ENCODE data around the gene SIK2.

Gene SIK2

GRCh38 chr11:111623527-111624030 is 21.3 kb downstream of the SIK2 start:
- TF ChIP-seq EZH2 (IDR thresholded peaks at IDR 0.05; ENCODE audit: borderline replicate concordance, low read depth, low read length, severe bottlenecking), result no peak
- no peak for TF ChIP-seq CTCF (IDR thresholded peaks at IDR 0.05; ENCODE audit: borderline replicate concordance, extremely low read depth, low read length, poor library complexity, severe bottlenecking)
- H3K36me3 ChIP-seq (ENCODE audit: insufficient read depth, low read length), result peaks cover 52% of the 10 kb centered on the region; the same call in 1 of the 2 replicates
- no peaks in the 10 kb centered on the region for H4K20me1 ChIP-seq (ENCODE audit: insufficient read depth, low read length)
- ATAC-seq (ENCODE audit: insufficient read depth, low read depth), result no peak
- no peaks in the 10 kb centered on the region for H3K79me2 ChIP-seq (ENCODE audit: insufficient read depth, low read length)
- no peak overlapping the region for H3K27ac ChIP-seq (ENCODE audit: low read length)
- H3K4me3 ChIP-seq (ENCODE audit: low read depth in 1 of 2, low read length in 2 of 2), result no peak overlapping the region
- H3K9me3 ChIP-seq (ENCODE audit: insufficient read depth, low read length, severe bottlenecking), result no peaks in the 10 kb centered on the region
- H3K4me1 ChIP-seq (ENCODE audit: insufficient read depth, low read length), result no peaks in the 10 kb centered on the region
- no peak overlapping the region for H2AFZ ChIP-seq (ENCODE audit: low read depth, low read length)
- no peak overlapping the region for H3K9ac ChIP-seq (ENCODE audit: low read depth, low read length)
- no peak overlapping the region for H3K4me2 ChIP-seq (ENCODE audit: insufficient read depth, low read length)
- no peak for DNase-seq
- no peaks in the 10 kb centered on the region for H3K27me3 ChIP-seq (ENCODE audit: insufficient read depth, low read length, poor library complexity)

GRCh38 chr11:111624608-111625007 is 22.4 kb downstream of the SIK2 start:
- Histone ChIP-seq H4K20me1 (ENCODE audit: insufficient read depth, low read length) (no peaks in the 10 kb centered on the region), H3K4me1 (ENCODE audit: insufficient read depth, low read length) (no peaks in the 10 kb centered on the region), H3K79me2 (ENCODE audit: insufficient read depth, low read length) (no peaks in the 10 kb centered on the region), H3K4me2 (ENCODE audit: insufficient read depth, low read length) (no peak overlapping the region), H2AFZ (ENCODE audit: low read depth, low read length) (no peak overlapping the region), H3K4me3 (ENCODE audit: low read depth in 1 of 2, low read length in 2 of 2) (no peak overlapping the region), H3K27me3 (ENCODE audit: insufficient read depth, low read length, poor library complexity) (no peaks in the 10 kb centered on the region), H3K27ac (ENCODE audit: low read length) (no peak overlapping the region), H3K9me3 (ENCODE audit: insufficient read depth, low read length, severe bottlenecking) (no peaks in the 10 kb centered on the region), H3K9ac (ENCODE audit: low read depth, low read length) (no peak overlapping the region), H3K36me3 (ENCODE audit: insufficient read depth, low read length) (peaks cover 52% of the 10 kb centered on the region; the same call in 1 of the 2 replicates)
- no peak for DNase-seq
- no peak for TF ChIP-seq EZH2 (IDR thresholded peaks at IDR 0.05; ENCODE audit: borderline replicate concordance, low read depth, low read length, severe bottlenecking)
- no peak for ATAC-seq (ENCODE audit: insufficient read depth, low read depth)

- Histone ChIP-seq H3K79me2 (ENCODE audit: insufficient read depth, low read length) (no peaks in the 10 kb centered on the region), H3K9ac (ENCODE audit: low read depth, low read length) (no peak overlapping the region), H3K27ac (ENCODE audit: low read length) (no peak overlapping the region), H3K36me3 (ENCODE audit: insufficient read depth, low read length) (peaks cover 29% of the 10 kb centered on the region; the same call in 1 of the 2 replicates), H3K27me3 (ENCODE audit: insufficient read depth, low read length, poor library complexity) (no peaks in the 10 kb centered on the region), H2AFZ (ENCODE audit: low read depth, low read length) (no peak overlapping the region), H3K9me3 (ENCODE audit: insufficient read depth, low read length, severe bottlenecking) (no peaks in the 10 kb centered on the region), H3K4me3 (ENCODE audit: low read depth in 1 of 2, low read length in 2 of 2) (no peak overlapping the region), H3K4me2 (ENCODE audit: insufficient read depth, low read length) (no peak overlapping the region), H3K4me1 (ENCODE audit: insufficient read depth, low read length) (no peaks in the 10 kb centered on the region), H4K20me1 (ENCODE audit: insufficient read depth, low read length) (no peaks in the 10 kb centered on the region)
- ATAC-seq (ENCODE audit: insufficient read depth, low read depth) (no peak), DNase-seq (no peak)
- TF ChIP-seq EZH2 (IDR thresholded peaks at IDR 0.05; ENCODE audit: borderline replicate concordance, low read depth, low read length, severe bottlenecking), result no peak
- TF ChIP-seq CTCF (IDR thresholded peaks at IDR 0.05; ENCODE audit: borderline replicate concordance, extremely low read depth, low read length, poor library complexity, severe bottlenecking), result no peak
Observed at GRCh38 chr11:111627591-111627990, 25.3 kb downstream of the SIK2 start.

GRCh38 chr11:111629499-111629898 is 27.2 kb downstream of the SIK2 start:
- Histone ChIP-seq H3K4me1 (ENCODE audit: insufficient read depth, low read length) (peaks cover 8% of the 10 kb centered on the region), H2AFZ (ENCODE audit: low read depth, low read length) (no peak overlapping the region), H3K27ac (ENCODE audit: low read length) (no peak overlapping the region), H3K27me3 (ENCODE audit: insufficient read depth, low read length, poor library complexity) (no peaks in the 10 kb centered on the region), H4K20me1 (ENCODE audit: insufficient read depth, low read length) (no peaks in the 10 kb centered on the region), H3K4me2 (ENCODE audit: insufficient read depth, low read length) (no peak overlapping the region), H3K79me2 (ENCODE audit: insufficient read depth, low read length) (no peaks in the 10 kb centered on the region), H3K9me3 (ENCODE audit: insufficient read depth, low read length, severe bottlenecking) (no peaks in the 10 kb centered on the region), H3K9ac (ENCODE audit: low read depth, low read length) (no peak overlapping the region), H3K4me3 (ENCODE audit: low read depth in 1 of 2, low read length in 2 of 2) (no peak overlapping the region), H3K36me3 (ENCODE audit: insufficient read depth, low read length) (peaks cover 17% of the 10 kb centered on the region; the same call in 1 of the 2 replicates)
- no peak for DNase-seq
- no peak for ATAC-seq (ENCODE audit: insufficient read depth, low read depth)
- TF ChIP-seq CTCF (IDR thresholded peaks at IDR 0.05; ENCODE audit: borderline replicate concordance, extremely low read depth, low read length, poor library complexity, severe bottlenecking), result no peak
- TF ChIP-seq EZH2 (IDR thresholded peaks at IDR 0.05; ENCODE audit: borderline replicate concordance, low read depth, low read length, severe bottlenecking), result no peak

Data from DND-41 (cell line).